AG04449 (cell line): ENCODE results near the gene TRPC4.

Experiments used
- CTCF ChIA-PET: fragments of 350-600 bp; formaldehyde crosslinking; extraction: SDS; loops from one replicate; lab custom pipeline; 2021; ENCODE audit warnings: antibody characterized with exemption; lab: Yijun Ruan, JAX
- POLR2A ChIA-PET: fragments of 400-600, 350-600 bp; formaldehyde crosslinking; extraction: SDS; loops from one replicate; lab custom pipeline; 2020; ENCODE audit warnings: antibody characterized with exemption, inconsistent platforms; lab: Yijun Ruan, JAX
- DNase-seq: peaks from one replicate; pipeline ENCODE4 v3.0.0-alpha.2; 2010; ENCODE audit warnings: low read depth, low spot score
- H3K4me3 ChIP-seq: 2 replicates; pipeline ENCODE4 v1.5.1; 2011; ENCODE audit warnings: low read depth, mild to moderate bottlenecking, control low read depth, low read length
- TF ChIP-seq, protein P1 (sequence below): IDR thresholded peaks from one replicate; pipeline ENCODE4 v1.5.1; 2011; ENCODE audit warnings: mild to moderate bottlenecking, moderate library complexity, low read length, control low read depth, inconsistent platforms; ENCODE audit not compliant: insufficient read depth; ENCODE audit errors: missing control alignments

Gene TRPC4

DNA sequence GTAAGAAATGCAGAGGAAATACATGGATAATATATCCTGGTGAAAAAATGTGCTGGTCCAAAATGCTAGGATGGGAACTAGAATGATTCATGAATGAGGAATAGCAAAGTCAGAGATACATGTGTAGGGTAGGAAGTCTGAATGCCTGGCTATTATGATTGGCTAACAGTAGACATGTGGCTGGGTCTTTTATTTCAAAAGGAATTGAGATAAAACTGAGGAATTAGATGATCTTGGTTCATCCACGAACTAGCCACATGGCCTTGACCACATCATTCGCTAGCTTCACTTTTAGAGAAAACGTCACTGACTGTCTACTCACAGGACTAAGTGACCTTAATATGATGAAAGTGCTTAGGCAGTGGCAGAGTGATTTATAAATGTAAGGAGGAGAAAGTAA, 103.1 kb downstream of the TRPC4 start:
- H3K4me3 ChIP-seq = no peak overlapping the region
- DNase-seq = no peak
- ChIA-PET CTCF (no interaction called here), POLR2A (no interaction called here)
- TF ChIP-seq, protein P1, sequence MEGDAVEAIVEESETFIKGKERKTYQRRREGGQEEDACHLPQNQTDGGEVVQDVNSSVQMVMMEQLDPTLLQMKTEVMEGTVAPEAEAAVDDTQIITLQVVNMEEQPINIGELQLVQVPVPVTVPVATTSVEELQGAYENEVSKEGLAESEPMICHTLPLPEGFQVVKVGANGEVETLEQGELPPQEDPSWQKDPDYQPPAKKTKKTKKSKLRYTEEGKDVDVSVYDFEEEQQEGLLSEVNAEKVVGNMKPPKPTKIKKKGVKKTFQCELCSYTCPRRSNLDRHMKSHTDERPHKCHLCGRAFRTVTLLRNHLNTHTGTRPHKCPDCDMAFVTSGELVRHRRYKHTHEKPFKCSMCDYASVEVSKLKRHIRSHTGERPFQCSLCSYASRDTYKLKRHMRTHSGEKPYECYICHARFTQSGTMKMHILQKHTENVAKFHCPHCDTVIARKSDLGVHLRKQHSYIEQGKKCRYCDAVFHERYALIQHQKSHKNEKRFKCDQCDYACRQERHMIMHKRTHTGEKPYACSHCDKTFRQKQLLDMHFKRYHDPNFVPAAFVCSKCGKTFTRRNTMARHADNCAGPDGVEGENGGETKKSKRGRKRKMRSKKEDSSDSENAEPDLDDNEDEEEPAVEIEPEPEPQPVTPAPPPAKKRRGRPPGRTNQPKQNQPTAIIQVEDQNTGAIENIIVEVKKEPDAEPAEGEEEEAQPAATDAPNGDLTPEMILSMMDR = no peak

DNA sequence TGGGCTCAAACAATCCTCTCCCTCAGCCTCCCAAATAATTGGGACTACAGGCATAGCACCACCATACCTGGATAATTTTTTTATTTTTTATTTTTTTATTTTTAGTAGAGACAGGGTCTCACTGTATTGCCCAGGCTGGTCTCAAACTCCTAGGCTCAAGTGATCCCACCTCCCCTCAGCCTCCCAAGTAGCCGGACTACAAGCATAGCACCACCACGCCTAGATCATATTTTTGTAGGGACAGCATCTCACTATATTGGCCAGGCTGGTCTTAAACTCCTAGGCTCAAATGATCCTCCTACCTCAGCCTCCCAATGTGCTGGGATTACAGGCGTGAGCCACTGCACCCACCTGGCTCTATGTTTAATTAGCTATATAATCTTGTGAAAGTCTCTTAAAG, 114.2 kb downstream of the TRPC4 start:
- POLR2A ChIA-PET = no interaction called here
- no peak overlapping the region for H3K4me3 ChIP-seq
- TF ChIP-seq, protein P1 = no peak
- no peak for DNase-seq
- CTCF ChIA-PET = no interaction called here

DNA sequence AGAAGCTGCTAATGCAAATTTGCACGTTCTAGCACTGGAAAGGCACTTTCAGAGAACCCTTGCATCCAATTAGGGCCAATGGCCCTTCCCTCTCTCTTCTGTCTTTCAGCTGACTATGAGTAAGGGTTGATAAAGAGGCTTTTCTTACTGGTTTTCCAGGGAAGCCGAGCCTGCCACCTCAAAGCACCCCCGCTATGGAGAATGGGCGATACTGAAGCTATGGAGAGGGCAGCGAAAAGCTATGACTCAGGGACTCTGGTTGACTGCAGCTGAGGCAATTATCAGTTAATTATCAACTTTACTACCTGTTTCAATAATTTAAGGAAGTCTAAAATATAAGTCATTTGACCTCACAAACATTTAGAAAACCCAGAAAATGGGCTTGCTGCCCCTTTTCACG, 115.8 kb downstream of the TRPC4 start:
- TF ChIP-seq, protein P1 = no peak

DNA sequence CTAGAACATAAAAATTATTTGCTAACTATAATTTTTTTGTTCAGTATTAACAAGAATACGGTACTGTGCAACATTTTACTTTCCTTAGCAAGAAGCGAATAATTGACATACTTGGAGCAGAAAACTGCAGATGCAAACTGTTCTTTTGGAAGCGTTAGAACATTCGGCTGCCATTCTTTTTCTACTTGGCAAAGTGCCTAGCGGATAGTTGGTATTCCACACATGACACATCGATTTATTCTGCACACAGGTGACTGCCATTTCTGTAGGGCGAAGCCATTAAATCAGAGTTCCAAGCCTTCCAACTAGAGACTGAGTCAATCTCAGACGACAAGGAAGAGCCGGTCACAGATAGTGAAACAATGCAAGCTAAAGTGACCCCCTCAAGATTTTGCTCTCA, 117.4 kb downstream of the TRPC4 start:
- POLR2A ChIA-PET = no interaction called here

More for the DNA sequence above, 115.8 kb downstream of the TRPC4 start:
- H3K4me3 ChIP-seq = no peak overlapping the region
- CTCF ChIA-PET = no interaction called here
- DNase-seq = no peak
- POLR2A ChIA-PET = no interaction called here

DNA sequence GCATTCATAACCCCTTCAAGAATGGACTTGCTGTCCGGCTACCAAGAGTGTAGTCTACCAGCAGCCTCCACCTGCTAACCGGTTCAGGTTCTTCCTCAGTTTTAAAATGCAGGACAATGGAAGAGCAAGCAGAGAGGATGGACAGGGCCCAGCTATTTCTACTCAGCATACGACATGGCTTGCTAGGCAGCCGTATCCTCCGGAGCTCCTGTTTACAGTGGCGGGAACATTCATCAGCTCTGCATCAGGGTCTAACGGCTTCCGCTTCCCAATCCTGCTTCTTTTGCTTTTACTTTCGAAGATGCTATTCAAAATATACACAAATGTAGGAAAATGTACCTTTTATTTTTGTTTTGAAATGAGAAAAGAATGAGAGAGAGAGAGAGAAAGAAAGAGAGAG, 118.5 kb downstream of the TRPC4 start:
- DNase-seq = no peak
- TF ChIP-seq, protein P1 = no peak
- ChIA-PET POLR2A (no interaction called here), CTCF (no interaction called here)
- H3K4me3 ChIP-seq = no peak overlapping the region

More for the DNA sequence above, 117.4 kb downstream of the TRPC4 start:
- CTCF ChIA-PET = interaction anchor here (0.9 kb wide), 1 partner anchor 21 kb away, joined by 3 read pairs; no protein-coding TSS in a partner anchor
- no peak for DNase-seq
- no peak overlapping the region for H3K4me3 ChIP-seq
- TF ChIP-seq, protein P1 = no peak

DNA sequence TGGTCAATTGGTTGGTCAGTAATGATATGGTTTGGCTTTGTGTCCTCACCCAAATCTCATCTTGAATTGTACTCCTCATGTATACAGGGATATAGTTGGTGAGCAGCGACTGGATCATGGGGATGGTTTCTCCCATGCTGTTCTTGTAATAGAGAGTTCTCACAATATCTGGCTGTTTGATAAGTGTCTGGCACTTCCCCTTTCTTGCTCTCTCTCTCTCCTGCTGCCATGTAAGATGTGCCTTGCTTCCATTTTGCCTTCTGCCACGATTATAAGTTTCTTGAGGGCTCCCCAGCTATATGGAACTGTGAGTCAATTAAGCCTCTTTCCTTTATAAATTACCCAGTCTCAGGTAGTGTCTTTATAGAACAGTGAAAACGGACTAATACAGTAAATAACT, 120.7 kb downstream of the TRPC4 start:
- no peak for DNase-seq
- no peak overlapping the region for H3K4me3 ChIP-seq
- POLR2A ChIA-PET = no interaction called here
- CTCF ChIA-PET = no interaction called here
- TF ChIP-seq, protein P1 = no peak
